GM12874 (cell line): ENCODE results near the gene DLG2.

Experiments used
- CTCF ChIP-seq: IDR thresholded peaks from 2 replicates; pipeline ENCODE4 v1.5.1; 2011; ENCODE audit warnings: low read depth, mild to moderate bottlenecking, control low read depth, low read length, moderate library complexity; ENCODE audit not compliant: insufficient read depth

DLG2 gene

GRCh38 chr11:83922318-83922717 lies 1704.8 kb downstream of the DLG2 start:
- TF ChIP-seq CTCF, result no peak

- TF ChIP-seq CTCF, result no peak
These were observed 1705.5 kb downstream of the DLG2 start for GRCh38 chr11:83921447-83922192.

DNA sequence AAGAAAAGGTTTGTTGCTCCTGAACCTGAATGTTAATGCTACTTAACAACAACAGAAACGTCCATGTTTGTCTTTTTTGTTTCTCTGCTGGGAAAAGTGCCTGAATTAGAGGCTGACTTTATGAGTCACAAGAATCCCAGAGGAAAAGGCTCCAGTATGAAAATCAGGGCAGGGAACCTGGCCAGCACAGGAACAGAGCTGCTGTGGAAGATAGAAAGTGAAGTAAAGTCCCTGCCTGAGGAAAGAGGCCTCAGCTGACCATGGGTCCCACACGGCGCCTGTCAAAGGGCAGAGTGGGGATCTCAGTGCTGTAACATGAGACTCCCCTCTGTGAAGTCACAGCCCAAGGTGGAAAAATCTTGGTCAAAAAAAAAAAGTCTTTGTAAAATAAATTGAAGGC lies 1708.7 kb downstream of the DLG2 start:
- TF ChIP-seq CTCF, result no peak

DNA sequence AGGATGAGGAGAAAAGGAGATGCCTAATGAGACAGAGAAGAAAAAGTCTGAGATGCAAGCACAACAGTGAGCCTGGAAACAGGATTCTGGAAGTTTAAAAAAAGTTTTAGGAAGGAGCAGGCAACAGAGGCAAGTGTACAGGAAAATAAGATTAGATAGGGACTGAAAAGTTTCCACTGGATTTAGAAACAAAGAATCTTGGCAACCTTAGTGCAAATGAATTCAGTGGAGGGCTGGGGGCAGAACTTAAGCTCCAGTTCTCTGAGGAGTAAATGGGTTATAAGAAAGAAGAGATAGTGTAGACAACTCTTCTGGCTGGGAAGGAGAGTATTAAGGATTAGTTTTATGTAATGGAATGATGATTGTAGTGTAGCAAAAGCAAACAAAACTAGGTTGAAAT lies 1712.1 kb downstream of the DLG2 start:
- TF ChIP-seq CTCF, result no peak

GRCh38 chr11:83909579-83910534 lies 1717.3 kb downstream of the DLG2 start:
- TF ChIP-seq CTCF, result no peak

GRCh38 chr11:83908298-83908856 lies 1718.8 kb downstream of the DLG2 start:
- TF ChIP-seq CTCF, result no peak

DNA sequence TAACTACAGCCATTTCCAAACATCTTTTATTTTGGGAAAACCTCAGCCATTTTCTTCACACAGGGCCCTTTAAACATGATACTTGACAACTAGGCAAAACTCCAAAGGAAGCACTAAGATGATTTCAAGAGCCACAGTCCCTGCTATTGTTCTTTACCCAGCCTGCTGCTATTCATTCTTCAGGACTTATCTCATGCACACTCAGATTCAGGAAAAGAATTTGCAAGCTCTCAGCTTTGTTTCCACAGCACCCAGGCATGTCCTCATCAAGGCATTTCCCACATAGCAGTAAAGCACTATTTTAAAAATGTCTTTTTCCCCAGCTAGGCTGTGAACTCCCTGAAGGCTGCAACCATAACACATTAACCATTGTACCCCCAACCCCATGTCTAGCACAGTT lies 1731.6 kb downstream of the DLG2 start:
- TF ChIP-seq CTCF, result no peak
